Cardiac septum (tissue), 1 donor: ENCODE data around the gene PEPD. TPM values are rescaled to one million over a fixed set of nuclear protein-coding genes. Genes with fewer than 3 reads are reported as not detected.

Source experiments
- DNase-seq: peaks from one replicate; pipeline ENCODE4 v3.0.0-alpha.2; 2020; ENCODE audit warnings: low spot score
- intact Hi-C: fragments of 100-400 bp; cut with DNase I; formaldehyde crosslinking; loops from one replicate; pipeline ENCODE4 v1.14.0; 2022
- total RNA-seq: library from RNA; stranded (reverse); fragmentation: NEBNext Ultra II Directional; extraction: Animal tissue kit (Norgen Biotek cat#: 25700); gene quantifications from one replicate; pipeline ENCODE4 v1.2.1, GENCODE V29; 2021
- donor health status: DM: no; HTN: no; CAD: no.

PEPD gene
- total RNA-seq, 1 donor from 2014 or later, result 30.1 TPM

DNA sequence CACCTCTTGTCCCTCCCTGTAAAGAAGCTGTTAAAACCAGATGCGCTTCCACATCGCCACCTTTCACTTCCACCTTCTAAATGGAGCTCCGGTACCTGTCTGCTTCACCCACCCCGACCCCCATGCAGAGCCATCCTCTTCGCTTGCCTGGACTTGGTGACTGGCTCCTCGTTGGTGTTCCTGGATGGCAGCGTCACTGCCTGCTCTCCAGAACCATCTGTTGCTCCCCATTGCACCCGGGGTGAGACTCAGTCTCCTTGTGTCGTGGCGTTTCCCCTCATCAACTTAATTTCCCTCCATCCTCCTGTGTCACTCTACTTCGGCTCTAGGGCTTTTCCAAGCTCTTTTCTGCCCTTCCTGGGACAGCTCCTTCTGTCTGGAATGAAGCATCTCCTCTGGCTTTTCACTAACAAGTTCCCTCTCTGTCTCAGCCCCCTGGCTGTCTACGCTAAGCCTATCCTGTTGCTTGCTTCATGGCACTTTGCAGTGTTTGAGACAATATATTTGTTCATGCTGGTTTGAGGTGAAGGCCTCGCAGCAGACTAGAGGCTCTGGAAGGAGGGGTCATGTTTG lies 137.8 kb downstream of the PEPD start:
- peak; percentile 39 for DNase-seq
- intact Hi-C loops, result no loop called here

DNA sequence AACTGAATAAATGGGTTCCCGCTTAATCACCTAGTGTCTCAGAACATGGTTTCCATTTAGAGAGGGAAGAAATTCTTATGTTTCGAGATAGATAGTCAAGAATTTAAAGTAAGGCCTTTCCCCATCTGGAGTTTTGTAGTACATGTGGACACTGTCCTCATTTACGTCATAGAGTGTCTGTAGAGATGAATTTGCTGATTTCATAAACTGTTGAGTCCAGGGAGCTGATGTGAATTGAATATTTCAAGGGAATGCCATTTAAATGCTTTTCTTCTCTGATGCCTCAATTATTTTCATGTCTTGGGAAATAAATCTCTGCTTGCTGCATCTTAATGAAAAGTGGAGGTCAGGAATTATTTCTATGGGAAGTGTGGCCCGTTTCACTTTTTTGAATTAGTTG lies 138.6 kb downstream of the PEPD start:
- DNase-seq, result no peak
- intact Hi-C loops, result no loop called here

DNA sequence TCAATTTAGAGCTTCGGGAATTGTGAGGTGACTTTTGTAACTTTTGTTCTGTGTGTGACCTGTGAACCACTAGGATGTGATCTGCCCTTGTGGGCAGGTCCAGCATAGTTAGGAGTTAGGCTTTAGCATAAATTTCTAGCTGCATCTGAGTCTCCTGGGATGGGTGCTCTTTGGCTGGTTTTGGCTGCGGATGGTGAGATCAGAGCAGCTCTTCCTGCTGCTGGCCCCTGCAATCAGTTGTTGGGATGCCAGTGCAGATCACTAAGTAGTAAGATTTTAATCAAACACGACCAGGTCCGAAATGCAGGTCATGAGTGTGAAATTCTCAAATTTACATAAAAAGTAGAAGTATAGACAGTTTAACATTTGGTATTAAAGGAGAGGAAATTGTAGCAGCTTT lies 139.6 kb downstream of the PEPD start:
- DNase-seq, result no peak
- intact Hi-C loops, result no loop called here

DNA sequence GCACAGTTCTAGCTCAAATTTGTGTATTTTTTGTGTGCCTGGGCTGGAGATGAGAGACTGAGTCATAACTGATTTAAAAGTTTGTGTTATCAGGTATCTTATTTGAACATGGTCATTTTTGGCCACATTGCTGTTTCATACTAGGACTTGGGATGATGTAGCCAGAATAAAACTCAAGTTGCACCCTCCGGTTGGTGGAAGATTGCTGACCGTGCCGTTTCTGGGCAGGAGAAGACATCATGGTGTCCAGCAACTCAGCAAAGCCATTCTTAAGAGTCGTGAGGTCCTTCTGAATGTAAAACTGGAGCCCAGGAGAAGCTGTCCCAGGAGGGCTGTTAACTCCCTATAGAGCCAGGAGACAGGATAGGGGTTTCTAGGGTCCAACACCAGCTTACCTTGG lies 140.5 kb downstream of the PEPD start:
- DNase-seq, result peak; percentile 10
- intact Hi-C loops, result no loop called here

DNA sequence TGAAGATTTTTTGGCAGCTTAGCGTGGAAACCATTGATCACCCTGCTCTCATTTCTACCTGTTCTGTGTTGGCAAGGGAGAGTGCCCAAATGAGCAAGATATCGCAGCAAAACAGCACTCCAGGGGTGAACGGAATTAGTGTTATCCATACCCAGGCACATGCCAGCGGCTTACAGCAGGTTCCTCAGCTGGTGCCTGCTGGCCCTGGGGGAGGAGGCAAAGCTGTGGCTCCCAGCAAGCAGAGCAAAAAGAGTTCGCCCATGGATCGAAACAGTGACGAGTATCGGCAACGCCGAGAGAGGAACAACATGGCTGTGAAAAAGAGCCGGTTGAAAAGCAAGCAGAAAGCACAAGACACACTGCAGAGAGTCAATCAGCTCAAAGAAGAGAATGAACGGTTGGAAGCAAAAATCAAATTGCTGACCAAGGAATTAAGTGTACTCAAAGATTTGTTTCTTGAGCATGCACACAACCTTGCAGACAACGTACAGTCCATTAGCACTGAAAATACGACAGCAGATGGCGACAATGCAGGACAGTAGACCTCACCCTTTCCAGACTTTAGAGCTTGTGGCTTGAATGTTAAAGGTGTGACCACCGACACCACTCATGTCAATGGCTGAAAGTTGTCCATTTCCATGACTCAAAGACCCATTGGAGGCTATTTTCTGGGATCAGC lies 142.3 kb downstream of the PEPD start:
- intact Hi-C loops, result no loop called here
- no peak for DNase-seq

DNA sequence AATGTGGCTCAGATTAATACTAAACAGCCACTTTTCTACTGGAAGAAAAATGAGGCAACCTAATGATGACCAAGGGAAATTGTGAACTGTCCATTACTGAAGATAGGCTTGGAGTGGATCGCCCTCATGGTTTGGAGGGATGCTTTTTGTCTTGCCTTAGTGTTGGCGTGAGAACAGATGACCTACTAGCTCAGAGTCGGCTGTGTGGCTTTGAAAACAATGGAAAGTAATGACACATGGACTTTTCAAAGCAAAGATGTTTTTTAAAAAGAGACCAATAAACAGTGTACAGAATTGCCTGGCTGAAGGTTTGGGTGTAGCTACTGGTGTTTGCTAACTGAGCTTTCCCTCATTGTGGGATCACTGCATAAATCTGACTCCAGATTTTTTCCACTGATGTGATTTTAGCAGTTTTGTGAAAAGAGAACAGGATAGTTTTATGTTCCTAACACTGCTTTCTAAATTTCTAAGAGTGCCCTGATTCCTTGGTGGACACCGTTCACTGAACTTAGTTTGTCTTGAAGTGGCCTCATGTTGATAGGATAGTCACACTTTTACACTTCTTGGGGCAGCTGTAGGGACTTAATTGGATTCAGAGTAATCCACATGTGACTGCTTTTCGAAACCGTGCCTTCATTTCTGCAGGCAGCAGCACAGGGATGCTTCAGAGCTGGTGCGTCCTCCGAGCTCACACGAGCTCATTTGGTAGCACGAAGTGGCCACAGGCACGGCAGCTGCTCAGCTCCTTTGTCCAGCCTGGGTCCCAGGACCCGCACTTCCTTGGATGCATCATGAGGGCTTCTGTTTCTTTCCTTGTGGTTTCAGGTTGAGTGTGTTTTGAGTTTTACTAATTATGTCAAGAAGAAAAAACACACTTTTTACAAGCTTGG lies 143.8 kb downstream of the PEPD start:
- no peak for DNase-seq
- intact Hi-C loops, result no loop called here

DNA sequence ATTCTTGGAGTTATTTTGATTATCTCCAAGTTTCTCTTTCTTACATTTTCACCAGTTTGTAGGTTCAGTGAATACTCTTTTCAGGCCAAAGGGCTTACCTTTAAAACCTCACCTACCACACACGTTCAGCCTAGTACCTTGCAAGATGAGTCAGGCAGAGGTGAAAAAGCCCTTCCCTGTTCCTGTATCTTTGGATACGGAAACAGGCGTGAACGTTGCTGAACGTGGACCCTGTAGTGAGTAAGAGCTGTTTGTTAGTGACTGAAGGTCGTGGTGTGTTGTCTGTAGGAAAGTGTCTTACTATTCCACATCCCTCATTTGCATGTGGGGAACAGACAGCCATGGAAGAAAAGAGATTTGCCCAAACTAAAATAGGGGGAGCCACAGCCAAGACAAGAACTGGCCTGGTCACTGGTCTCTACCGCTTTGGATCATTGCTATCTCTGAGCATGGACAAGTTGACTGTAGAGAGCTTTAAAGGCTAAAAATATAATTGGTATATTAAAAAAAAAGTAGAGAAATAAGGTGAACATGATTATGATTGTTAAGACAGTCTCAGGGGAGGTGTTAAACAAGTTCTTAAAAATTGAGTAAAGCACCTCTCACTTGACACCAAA lies 144.5 kb downstream of the PEPD start:
- no peak for DNase-seq
- intact Hi-C loops, result no loop called here

DNA sequence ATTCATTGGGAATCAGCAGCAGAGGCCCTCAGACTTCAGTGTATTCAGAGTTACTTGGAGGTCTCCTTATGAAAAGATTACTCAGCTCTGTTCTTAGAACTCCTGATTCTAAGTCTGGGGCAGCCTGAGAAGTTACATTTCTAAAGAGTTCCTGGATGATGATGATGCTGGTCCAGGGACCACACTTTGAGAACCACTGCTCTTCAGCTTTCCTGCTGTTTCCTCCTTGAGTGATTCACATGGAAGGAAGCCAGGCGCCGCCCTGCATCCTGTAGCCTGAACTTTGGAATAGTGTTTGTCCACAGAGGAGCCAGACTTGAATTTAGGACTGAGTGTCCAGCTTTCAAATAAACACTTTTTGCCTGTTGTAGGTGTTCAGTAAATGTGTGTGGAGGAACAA lies 145.2 kb downstream of the PEPD start:
- intact Hi-C loops, result no loop called here

DNA sequence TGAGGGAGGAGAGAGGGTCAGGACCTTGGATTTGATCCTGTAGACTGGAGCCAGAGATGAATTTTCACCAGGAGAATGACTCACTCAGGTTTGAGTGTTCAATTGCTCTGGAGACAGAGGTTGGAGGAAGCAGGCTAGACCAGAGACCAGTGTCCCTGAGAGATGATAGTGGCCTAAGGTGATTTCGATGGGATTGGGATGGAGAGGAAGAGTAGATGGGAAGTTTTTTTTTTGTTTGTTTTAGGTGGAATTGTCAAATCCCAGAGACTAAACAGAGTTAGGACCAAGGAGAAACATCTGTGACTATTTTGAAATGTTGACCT lies 145.8 kb downstream of the PEPD start:
- DNase-seq, result no peak
- intact Hi-C loops, result no loop called here

More for the DNA sequence above, 145.2 kb downstream of the PEPD start:
- DNase-seq, result no peak

DNA sequence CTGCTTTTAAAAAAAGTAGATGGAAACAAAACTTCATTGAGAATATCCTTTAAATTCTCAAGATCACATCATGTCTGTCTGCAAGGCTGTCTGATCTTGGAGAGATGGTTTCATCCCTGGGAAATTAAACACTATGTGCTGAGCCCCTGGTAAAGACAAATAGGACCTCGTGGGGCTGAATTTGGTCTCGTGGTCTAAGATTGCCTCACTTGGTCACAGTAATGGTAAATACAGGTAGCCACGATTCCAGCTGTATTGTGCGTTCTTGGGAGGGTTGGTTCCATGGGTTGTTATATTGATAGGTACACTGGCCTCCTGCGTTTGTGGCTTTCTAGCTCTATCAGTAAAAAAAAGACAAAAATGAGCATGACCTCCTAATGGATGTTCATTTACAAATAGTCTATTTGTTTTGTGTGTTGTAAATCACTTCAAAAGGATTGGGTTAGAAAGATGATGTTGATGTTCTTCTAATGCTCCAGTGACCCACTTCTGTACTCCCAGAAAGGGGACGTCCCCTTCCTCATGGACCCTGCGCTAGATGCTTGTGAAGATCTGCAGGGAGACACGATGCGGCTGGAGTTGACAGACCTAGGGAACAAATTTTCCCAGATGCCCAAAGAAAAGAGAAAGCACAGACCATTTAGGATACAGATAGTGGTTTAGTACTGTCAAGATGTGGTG lies 146.3 kb downstream of the PEPD start:
- no peak for DNase-seq
- intact Hi-C loops, result no loop called here

DNA sequence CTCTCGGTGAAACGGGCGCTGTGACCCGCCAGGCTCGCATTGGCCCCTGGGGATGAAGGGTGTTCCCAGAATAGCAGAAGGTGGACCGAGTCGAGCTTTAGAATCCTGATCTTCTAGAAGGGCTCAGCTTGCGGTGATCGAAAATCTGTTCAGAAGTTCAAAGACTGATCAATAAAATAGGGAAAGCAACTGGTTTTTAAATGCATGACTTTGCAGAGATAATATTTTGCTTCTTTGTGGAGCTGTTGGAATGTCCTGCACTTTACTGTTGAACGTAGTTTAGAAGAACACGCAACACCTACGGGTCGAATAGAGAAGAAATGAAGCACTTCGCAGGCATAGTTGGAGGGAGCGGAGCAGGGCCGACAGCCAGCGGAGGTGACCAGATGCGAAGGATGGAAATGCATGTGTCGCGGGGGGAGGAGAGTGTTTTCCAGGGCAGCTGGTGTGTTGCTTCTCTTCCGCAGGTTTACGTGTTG lies 147.3 kb downstream of the PEPD start:
- intact Hi-C loops, result no loop called here

DNA sequence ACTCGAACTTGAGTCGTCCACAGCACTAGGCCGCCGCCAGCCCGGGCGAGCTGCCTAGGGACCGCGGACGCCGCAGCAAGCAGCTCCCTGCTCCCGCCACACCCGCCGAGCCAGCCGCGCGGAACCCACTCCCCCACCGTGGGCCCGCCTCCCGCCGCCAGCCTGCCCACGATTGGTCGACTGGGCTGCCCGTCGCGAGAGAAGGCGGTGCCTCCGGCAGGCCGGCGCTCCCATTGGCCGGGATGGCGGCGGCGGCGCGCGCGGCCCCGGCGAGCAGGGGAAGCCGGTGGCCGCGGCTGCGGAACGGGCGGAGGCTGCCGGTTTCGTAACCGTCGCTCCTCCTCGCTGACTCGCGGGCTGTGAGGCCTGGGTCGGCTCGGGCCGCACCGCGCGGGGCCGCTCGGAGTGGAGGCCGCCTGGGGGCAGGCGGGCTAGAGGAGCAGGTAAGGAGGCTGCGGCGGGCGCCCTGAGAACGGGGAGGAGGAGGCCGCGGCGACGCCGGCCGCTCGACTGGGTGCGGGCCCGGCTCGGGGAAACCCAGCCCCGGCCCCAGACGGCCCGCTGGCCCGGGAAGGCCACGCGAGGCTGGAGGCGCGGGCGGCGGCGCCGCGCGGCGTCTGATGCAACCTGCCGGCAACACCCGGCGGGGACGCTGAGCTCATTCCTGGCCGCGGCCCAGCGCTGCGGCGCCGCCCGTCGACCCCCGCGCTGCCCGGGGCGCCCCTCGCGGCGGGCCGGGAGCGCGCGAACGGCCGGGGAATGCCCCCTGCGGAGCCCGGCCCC lies 147.9 kb downstream of the PEPD start, which contains the start of gene CEBPG:
Gene CEBPG, plus strand, starts transcription at position 257 of the 783 bp plus-strand sequence. CDS start 5,531 bp downstream, outside the sequence.
- DNase-seq, result peak; percentile 98
- intact Hi-C loops, result loop anchor here (1.0 kb wide), 1 partner anchor 71 kb away; the partner anchor contains the start of gene CEBPA

More for the DNA sequence above, 147.3 kb downstream of the PEPD start:
- DNase-seq, result no peak

DNA sequence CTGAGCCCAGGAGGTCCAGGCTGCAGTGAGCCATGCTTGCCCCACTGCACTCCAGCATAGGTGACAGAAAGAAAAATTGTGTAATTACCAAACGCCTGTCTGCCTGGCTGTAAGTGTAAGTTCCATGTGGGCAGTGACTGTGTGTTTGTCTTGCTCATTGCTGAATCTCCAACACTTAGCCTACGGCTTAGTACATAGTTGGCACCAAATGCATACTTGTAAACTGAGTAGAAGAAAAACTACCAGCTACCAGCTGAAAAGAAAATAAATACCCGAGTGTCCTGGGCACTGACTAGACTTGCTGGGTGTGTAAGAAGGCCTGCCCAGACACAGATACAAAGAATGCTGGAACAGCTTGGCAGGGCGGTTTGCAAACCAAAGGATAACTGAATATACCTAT lies 150.8 kb downstream of the PEPD start:
- intact Hi-C loops, result no loop called here
- DNase-seq, result no peak

DNA sequence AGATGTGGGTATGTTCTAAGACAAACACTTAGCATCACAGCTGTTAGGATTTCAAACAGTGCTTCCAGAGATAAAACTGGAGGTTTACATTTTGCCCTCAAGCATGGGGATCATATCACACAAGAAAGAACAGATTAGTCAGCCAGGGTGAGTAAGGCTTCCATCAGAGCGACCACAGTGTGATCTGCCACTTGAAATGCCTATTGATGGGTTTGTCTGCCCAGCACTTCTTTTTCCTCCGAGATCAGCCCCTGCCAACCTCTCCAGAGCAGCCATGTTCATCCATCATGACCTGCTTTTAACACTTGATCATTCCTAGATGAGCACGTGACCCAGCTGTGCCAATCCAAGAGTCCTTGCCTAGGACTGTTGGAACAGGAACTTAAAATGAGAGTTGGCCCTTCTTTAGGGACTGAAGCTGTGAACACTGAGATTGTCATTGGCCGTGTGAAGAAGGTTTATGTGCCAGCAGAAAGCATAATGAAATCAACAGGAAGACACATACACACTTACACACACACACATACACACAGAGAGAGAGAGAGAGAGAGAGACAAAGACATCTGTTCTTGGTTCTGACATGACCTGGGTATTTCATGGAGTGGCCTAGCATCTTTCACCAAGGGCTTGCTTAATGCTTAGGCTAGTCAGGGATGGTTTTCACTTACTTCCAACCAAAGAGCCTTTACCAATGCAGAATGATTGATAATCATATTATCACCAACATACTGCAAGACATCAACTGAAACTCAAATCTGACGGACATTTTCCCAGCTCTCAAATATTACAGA lies 153.3 kb downstream of the PEPD start:
- intact Hi-C loops, result no loop called here

DNA sequence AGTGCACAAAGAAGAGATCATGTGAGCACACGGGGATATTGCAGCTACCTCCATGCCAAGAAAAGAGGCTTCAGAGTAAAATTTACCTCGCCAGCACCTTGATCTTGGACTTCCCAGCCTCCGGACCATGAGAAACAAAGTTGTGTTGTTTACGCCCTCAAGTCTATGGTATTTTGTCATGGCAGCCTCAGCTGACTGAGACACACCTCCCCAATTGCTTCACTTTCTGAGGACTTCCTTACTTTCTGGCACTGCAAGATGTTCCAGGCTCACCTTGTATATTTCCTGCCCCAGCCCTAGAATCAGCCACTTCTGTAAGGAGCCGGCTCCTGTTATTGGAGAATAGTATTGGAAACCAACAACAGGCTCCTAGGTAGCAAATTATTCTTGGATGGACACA lies 154.7 kb downstream of the PEPD start:
- DNase-seq, result no peak
- intact Hi-C loops, result no loop called here

More for the DNA sequence above, 153.3 kb downstream of the PEPD start:
- no peak for DNase-seq

DNA sequence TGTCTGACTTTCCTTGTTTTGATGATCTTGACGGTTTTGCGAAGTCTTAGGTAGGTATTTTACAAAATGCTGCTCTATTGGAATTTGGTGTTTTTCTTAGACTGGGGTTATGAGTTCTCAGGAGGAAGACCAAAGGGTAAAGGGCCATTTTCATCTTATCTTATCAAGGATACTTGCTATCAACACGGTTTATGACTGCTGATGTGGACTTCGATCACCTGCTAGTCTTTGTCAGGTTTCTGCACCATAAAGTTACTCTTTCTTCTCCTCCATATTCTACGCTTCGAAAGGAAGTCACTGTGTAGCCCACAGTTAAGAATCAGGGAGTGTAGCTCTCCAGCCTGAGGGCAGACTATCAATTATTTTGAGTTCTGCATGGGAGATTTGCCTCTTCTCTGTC lies 155.5 kb downstream of the PEPD start:
- intact Hi-C loops, result no loop called here
- no peak for DNase-seq

DNA sequence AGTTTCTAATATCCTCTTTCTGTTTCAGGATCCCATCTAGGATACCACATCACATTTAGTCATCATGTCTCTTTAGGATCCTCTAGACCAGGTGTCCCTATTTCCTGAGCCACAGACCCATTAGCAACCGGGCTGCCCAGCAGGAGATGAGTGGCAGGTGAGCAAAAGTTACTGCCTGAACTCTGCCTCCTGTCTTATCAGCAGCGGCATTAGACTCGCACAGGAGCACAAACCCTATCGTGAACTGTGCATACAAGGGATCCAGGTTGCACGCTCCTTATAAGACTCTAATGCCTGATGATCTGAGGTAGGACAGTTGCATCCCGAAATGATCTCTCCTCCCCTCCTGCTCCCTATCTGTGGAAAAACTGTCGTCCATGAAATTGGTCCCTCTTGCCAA lies 155.9 kb downstream of the PEPD start:
- no peak for DNase-seq
- intact Hi-C loops, result no loop called here

DNA sequence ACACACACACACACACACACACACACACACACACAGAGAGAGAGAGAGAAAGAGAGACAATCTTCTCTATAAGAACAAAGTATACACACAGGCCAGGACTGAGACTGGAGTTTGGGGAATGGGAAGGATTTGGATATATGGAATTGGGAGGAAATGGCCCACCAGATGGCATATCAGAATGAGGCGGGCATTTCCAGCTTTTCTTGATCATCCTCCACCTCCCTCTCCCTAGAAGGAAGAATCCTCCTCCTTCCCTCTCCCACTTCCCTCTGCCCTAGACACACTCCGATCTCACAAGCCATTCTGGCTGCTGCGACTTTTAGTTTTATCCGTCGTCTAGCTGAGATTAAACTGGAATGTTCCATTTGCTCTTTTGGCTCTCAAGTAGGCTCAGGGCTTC lies 158.1 kb downstream of the PEPD start:
- DNase-seq, result no peak
- intact Hi-C loops, result no loop called here
